IMR-90 (cell line): ENCODE measurements around the gene DYNAP. TPM values are rescaled to one million over a fixed set of nuclear protein-coding genes. Genes with fewer than 3 reads are reported as not detected.

Experiments
- ATAC-seq: fragments of 200-7000 bp; cut with Tn5 transposase; 2 replicates; pipeline ENCODE4 v1.9.1; 2020; ENCODE audit warnings: low read depth, mild to moderate bottlenecking, moderate library complexity
- BruUV-seq: library from RNA; stranded (reverse); fragments of 400-500 nt; replicated peaks from 2 replicates; lab custom pipeline; 2021; lab: Mats Ljungman, UMichigan
- CTCF ChIA-PET: fragments of 300-600 bp; formaldehyde crosslinking; extraction: SDS; loops from one replicate; lab custom pipeline; 2021; ENCODE audit warnings: antibody characterized with exemption; lab: Yijun Ruan, JAX
- POLR2A ChIA-PET: fragments of 300-600 bp; sonication (Branson Sonifier 250); formaldehyde crosslinking; loops from one replicate; lab custom pipeline; 2022; ENCODE audit warnings: antibody characterized with exemption; ENCODE audit not compliant: unreplicated experiment; lab: Charles Lee
- DNase-seq: peaks from one replicate; pipeline ENCODE4 v3.0.0; 2013
- H2AFZ ChIP-seq: replicated peaks from 2 replicates; pipeline ENCODE3; 2013; ENCODE audit warnings: low read length, mild to moderate bottlenecking; ENCODE audit not compliant: poor library complexity
- H2AK5ac ChIP-seq: 2 replicates; pipeline ENCODE4 v1.6.1; 2013; ENCODE audit warnings: low read depth, low read length, inconsistent platforms
- H2AK9ac ChIP-seq: replicated peaks from 2 replicates; pipeline ENCODE3; 2013; ENCODE audit warnings: mild to moderate bottlenecking, low read depth, low read length, moderate library complexity; ENCODE audit not compliant: poor library complexity
- H2BK120ac ChIP-seq: 2 replicates; pipeline ENCODE4 v1.6.1; 2013; ENCODE audit warnings: low read depth, low read length, inconsistent platforms
- H2BK15ac ChIP-seq: 3 replicates; pipeline ENCODE4 v1.6.1; 2013; ENCODE audit warnings: low read depth, low read length, inconsistent platforms
- H2BK20ac ChIP-seq: 2 replicates; pipeline ENCODE4 v1.6.1; 2013; ENCODE audit warnings: low read depth, mild to moderate bottlenecking, inconsistent platforms, low read length, moderate library complexity
- H2BK5ac ChIP-seq: 2 replicates; pipeline ENCODE4 v1.6.1; 2013; ENCODE audit warnings: mild to moderate bottlenecking, low read depth, low read length, inconsistent platforms; ENCODE audit not compliant: poor library complexity, severe bottlenecking
- H3K14ac ChIP-seq: replicated peaks from 2 replicates; pipeline ENCODE4 v1.6.1; 2013; ENCODE audit warnings: low read depth, low read length, inconsistent platforms
- H3K18ac ChIP-seq: 2 replicates; pipeline ENCODE4 v1.6.1; 2013; ENCODE audit warnings: low read depth, low read length, control low read depth
- H3K23ac ChIP-seq: 2 replicates; pipeline ENCODE4 v1.6.1; 2013; ENCODE audit warnings: low read depth, low read length, inconsistent platforms
- H3K27ac ChIP-seq: 2 replicates; pipeline ENCODE4 v1.5.1; 2013; ENCODE audit warnings: mild to moderate bottlenecking, control low read depth, low read length; ENCODE audit not compliant: insufficient read depth
- H3K27me3 ChIP-seq: 2 replicates; pipeline ENCODE4 v1.6.1; 2013; ENCODE audit warnings: low read length; ENCODE audit not compliant: control insufficient read depth, insufficient read depth
- H3K36me3 ChIP-seq: 2 replicates; pipeline ENCODE4 v1.6.1; 2013; ENCODE audit warnings: low read length, mixed read lengths; ENCODE audit not compliant: control insufficient read depth, insufficient read depth
- H3K4ac ChIP-seq: 2 replicates; pipeline ENCODE4 v1.6.1; 2013; ENCODE audit warnings: low read depth, low read length, inconsistent platforms
- H3K4me1 ChIP-seq: 2 replicates; pipeline ENCODE4 v1.6.1; 2013; ENCODE audit warnings: low read length, mixed read lengths; ENCODE audit not compliant: control insufficient read depth, insufficient read depth
- H3K4me2 ChIP-seq: 2 replicates; pipeline ENCODE4 v1.6.1; 2013; ENCODE audit warnings: low read depth, mild to moderate bottlenecking, control low read depth, low read length, moderate library complexity
- H3K4me3 ChIP-seq: 2 replicates; pipeline ENCODE4 v1.5.1; 2013; ENCODE audit warnings: low read depth, mild to moderate bottlenecking, control low read depth, low read length, moderate library complexity; ENCODE audit not compliant: insufficient read depth
- H3K56ac ChIP-seq: 2 replicates; pipeline ENCODE4 v1.6.1; 2013; ENCODE audit warnings: low read length, inconsistent platforms; ENCODE audit not compliant: insufficient read depth; ENCODE audit errors: extremely low read depth
- H3K79me1 ChIP-seq, 2 experiments: 2 replicates each; pipeline ENCODE4 v1.6.1; 2013; ENCODE audit warnings: low read length in 2 of 2, inconsistent platforms in 1 of 2, low read depth in 1 of 2
- H3K9ac ChIP-seq: 2 replicates; pipeline ENCODE4 v1.6.1; 2013; ENCODE audit warnings: low read depth, low read length, control low read depth
- H3K9me1 ChIP-seq: 2 replicates; pipeline ENCODE4 v1.6.1; 2013; ENCODE audit warnings: low read length, inconsistent platforms; ENCODE audit not compliant: insufficient read depth
- H3K9me3 ChIP-seq: 2 replicates; pipeline ENCODE4 v1.6.1; 2013; ENCODE audit warnings: low read length; ENCODE audit not compliant: control insufficient read depth, insufficient read depth
- H4K20me1 ChIP-seq: 2 replicates; pipeline ENCODE4 v1.6.1; 2013; ENCODE audit warnings: low read length, inconsistent platforms; ENCODE audit not compliant: insufficient read depth
- H4K5ac ChIP-seq: 2 replicates; pipeline ENCODE4 v1.6.1; 2013; ENCODE audit warnings: mild to moderate bottlenecking, low read depth, low read length, control low read depth
- H4K8ac ChIP-seq, 2 experiments: 2 replicates each; pipeline ENCODE4 v1.6.1; 2013; ENCODE audit warnings: low read depth in 2 of 2, low read length in 2 of 2, control low read depth in 1 of 2, inconsistent platforms in 1 of 2
- H4K91ac ChIP-seq: 2 replicates; pipeline ENCODE4 v1.6.1; 2013; ENCODE audit warnings: low read depth, low read length, inconsistent platforms; ENCODE audit not compliant: insufficient read depth
- MAFK ChIP-seq: IDR thresholded peaks from 2 replicates; pipeline ENCODE4 v1.6.1; 2012; ENCODE audit warnings: low read depth, low read length, improper control_type of control experiment
- RFX5 ChIP-seq: IDR thresholded peaks from 2 replicates; pipeline ENCODE4 v1.8.0; 2012; ENCODE audit warnings: low read depth, mild to moderate bottlenecking, low read length, moderate library complexity
- WGBS, 2 experiments: methylation state at CpG; one replicate each; pipeline versions ENCODE4 v1.1.5 to v1.1.7; 2013; ENCODE audit warnings: missing lambda C conversion rate in 2 of 2; ENCODE audit not compliant: insufficient read length in 1 of 2; ENCODE audit errors: extremely low coverage in 2 of 2; 5-methylcytosine and 5-hydroxymethylcytosine counted together
- dilution Hi-C: fragments of 300-500 bp; cut with HindIII; formaldehyde crosslinking; loops from one replicate; pipeline ENCODE4 v1.14.3; 2018; ENCODE audit warnings: low sequenced_read_pairs; ENCODE audit not compliant: unreplicated experiment
- in situ Hi-C: fragments of 300-500 bp; cut with MboI; formaldehyde crosslinking; loops from 3 replicates; pipeline ENCODE4 v1.14.3; 2019; ENCODE audit warnings: low sequenced_read_pairs, inconsistent platforms, mixed read lengths
- intact Hi-C: fragments of 100-400 bp; cut with micrococcal nuclease; formaldehyde crosslinking; loops from 2 replicates; pipeline ENCODE4 v1.10.0; 2022
- polyA plus RNA-seq, 3 experiments: library from polyadenylated mRNA; depleted of rRNA; stranded (reverse); fragments of >200 nt; gene quantifications; 2 replicates each; pipeline ENCODE4 v1.2.3, GENCODE V29; 2012; ENCODE audit warnings: low replicate concordance in 1 of 3
- total RNA-seq: library from RNA; depleted of rRNA; stranded (reverse); fragments of >200 nt; gene quantifications from 2 replicates; pipeline ENCODE4 v1.2.3, GENCODE V29; 2012

The DYNAP gene
- total and polyA plus RNA-seq, 2 of the 4 experiments (the other 2 are of a cell fraction), result not detected

- no peak overlapping the region for H3K4me3 ChIP-seq
- dilution Hi-C loops, result no loop called here
Observed at GRCh38 chr18:54636217-54636616, 45.2 kb downstream of the DYNAP start.

More at GRCh38 chr18:54636217-54636616, 45.2 kb downstream of the DYNAP start:
- ATAC-seq (no peak), DNase-seq (no peak)
- Histone ChIP-seq H3K23ac (no peak overlapping the region), H4K8ac (no peak overlapping the region), H3K9me1 (no peaks in the 10 kb centered on the region), H2BK20ac (no peak overlapping the region), H4K5ac (no peak overlapping the region), H4K20me1 (no peaks in the 10 kb centered on the region), H2AK5ac (no peak overlapping the region), H2AK9ac (no peak overlapping the region), H3K4ac (no peak overlapping the region), H3K79me1 (no peaks in the 10 kb centered on the region), H2AFZ (no peak overlapping the region), H3K36me3 (no peaks in the 10 kb centered on the region), H3K4me2 (no peak overlapping the region), H3K9ac (no peak overlapping the region), H3K9me3 (no peaks in the 10 kb centered on the region), H3K14ac (no peak overlapping the region), H2BK5ac (no peak overlapping the region), H3K18ac (no peak overlapping the region), H3K4me1 (no peaks in the 10 kb centered on the region), H2BK120ac (no peak overlapping the region), H3K27ac (no peak overlapping the region), H4K91ac (no peak overlapping the region), H2BK15ac (no peak overlapping the region), H3K27me3 (no peaks in the 10 kb centered on the region), H3K56ac (no peak overlapping the region)
- intact Hi-C loops, result no loop called here
- no peak for TF ChIP-seq MAFK
- TF ChIP-seq RFX5, result no peak
- no TSS peak for BruUV-seq
- in situ Hi-C loops, result no loop called here
- ChIA-PET CTCF (no interaction called here), POLR2A (no interaction called here)
- 60% methylated on average over 1 of the region's 4 CpGs; no CpG with 5 or more reads in 1 of the 2 experiments for WGBS, 2 experiments
